Kidney tubule cell (primary cell): Measurements from ENCODE around the gene PCSK1N.
"Not testable (repeated sequence)": the region's sequence is repeated elsewhere in the genome, so short reads cannot be mapped to it uniquely, and the experiment has no call there.

Source experiments
- DNase-seq: peaks from one replicate; pipeline ENCODE4 v3.0.0-alpha.2; 2018; ENCODE audit warnings: low spot score

PCSK1N gene, protein sequence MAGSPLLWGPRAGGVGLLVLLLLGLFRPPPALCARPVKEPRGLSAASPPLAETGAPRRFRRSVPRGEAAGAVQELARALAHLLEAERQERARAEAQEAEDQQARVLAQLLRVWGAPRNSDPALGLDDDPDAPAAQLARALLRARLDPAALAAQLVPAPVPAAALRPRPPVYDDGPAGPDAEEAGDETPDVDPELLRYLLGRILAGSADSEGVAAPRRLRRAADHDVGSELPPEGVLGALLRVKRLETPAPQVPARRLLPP

DNA sequence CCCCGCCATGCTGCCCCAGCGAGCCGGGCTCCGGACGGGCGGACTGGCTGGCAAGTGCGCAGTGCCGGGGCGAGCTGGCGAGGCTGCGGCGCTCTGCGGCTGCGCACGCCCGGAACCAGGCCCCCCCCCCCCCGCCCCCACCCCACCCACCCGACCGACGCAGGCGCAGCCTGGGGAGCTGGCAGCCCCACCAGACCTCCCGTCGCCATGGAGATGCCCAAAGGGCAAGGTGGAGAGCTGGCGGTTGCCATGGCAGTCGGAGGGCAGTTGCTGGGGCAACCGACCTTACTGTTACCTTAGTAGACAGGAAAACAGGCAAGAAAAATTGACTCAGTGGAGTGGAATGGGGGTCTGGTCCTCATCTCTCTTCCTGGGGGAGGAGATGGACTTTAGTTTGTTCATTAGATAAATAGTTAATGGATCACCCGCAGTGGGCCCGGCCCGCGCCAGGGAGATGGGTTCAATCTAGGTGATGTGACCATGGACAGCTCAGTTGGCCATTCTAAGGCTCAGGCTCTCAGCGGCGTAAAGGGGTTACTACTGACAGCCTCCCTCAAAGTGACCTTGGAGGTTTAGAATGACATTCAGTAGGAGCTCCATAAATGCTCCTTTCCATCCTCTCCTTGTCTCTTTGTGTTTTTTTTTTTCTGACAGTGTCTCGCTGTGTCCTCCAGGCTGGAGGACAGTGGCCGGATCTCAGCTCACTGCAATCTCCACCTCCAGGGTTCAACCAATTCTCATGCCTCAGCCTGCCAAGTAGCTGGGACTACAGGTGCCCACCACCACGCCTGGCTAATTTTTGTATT lies at the start of gene PCSK1N:
TSS of gene PCSK1N (minus strand) at position 87 of the 806 bp plus-strand sequence. CDS start at position 9, 78 bp downstream.
- peak; percentile 80 for DNase-seq

DNA sequence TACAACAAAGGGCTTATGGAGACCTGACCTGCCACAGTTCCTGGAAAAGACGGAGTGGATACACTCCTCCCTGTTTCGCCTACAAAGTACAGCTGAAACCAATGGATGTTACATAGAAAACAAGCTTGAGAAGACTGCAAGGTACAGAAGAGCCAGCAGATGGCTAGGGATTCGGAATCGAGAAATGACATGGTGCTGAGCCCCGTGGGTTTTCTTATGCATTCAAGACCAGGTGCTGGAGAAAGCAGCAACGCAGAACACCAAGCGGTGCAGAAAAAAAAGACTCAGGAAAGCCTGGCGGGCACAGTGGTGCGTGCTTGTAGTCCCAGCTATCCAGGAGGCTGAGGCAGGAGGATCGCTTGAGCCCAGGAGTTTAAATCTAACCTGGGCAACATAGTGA lies 48.3 kb upstream of the PCSK1N start:
- no peak for DNase-seq

DNA sequence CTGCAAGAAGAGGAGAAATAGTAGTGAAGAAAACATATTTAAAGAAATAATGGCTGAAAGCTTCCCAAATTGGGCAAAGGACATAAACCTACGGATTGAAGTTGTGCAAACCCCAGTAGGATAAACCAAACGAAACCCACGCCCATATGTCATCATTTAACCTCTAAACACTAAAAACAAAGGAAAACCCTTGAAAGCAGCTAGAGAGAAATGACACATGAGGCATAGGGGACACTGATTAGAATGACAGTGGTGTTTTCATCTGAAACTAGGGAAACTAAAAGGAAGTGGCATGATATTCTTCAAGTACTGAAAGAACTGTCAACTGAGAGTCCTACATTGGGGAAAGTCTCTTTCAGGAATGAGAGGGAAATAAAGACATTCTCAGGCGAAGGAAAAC lies 41.5 kb upstream of the PCSK1N start:
- not testable (repeated sequence) for DNase-seq

DNA sequence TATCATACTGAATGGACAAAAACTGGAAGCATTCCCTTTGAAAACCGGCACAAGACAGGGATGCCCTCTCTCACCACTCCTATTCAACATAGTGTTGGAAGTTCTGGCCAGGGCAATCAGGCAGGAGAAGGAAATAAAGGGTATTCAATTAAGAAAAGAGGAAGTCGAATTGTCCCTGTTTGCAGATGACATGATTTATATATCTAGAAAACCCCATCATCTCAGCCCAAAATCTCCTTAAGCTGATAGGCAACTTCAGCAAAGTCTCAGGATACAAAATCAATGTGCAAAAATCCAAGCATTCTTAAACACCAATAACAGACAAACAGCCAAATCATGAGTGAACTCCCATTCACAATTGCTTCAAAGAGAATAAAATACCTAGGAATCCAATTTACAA lies 36.6 kb upstream of the PCSK1N start:
- not testable (repeated sequence) for DNase-seq

DNA sequence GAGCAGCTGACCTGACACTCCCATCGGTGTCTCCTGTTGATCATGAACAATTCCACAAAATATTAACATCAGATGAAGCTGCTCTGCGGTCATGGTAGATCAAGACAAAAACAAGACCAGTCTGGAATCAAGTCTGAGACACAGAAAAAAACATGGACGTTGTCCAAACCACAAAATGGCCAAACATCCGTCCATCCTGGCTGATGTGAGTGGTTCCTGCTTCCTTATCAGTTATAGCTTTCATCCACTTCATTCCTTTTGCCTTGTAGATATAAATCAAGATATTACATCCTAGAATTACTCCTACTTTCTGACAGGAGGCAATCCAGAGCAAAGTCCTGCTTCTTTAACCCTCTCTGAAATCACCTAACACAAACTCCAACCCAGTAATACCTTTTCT lies 28.8 kb upstream of the PCSK1N start:
- DNase-seq = peak; percentile 65

DNA sequence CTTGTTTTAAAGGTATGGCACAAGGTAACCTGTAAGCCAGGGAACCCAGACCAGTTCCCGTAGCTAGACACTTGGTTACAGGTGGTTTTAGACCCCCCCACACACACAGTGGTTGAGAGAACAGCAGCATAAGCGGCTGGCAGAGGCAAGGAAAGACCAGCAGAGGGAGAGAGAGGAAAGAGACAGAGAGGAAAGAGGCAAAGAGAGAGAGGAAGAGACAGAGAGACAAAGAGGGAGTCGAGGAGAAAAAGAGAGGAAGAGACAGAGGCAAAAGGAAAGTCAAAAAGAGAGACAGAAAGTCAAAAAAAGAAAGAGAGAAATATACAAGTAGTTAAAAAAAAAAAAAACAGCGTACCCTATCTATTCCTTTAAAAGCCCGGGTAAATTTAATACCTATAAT lies 19.5 kb upstream of the PCSK1N start:
- peak; percentile 24 for DNase-seq

DNA sequence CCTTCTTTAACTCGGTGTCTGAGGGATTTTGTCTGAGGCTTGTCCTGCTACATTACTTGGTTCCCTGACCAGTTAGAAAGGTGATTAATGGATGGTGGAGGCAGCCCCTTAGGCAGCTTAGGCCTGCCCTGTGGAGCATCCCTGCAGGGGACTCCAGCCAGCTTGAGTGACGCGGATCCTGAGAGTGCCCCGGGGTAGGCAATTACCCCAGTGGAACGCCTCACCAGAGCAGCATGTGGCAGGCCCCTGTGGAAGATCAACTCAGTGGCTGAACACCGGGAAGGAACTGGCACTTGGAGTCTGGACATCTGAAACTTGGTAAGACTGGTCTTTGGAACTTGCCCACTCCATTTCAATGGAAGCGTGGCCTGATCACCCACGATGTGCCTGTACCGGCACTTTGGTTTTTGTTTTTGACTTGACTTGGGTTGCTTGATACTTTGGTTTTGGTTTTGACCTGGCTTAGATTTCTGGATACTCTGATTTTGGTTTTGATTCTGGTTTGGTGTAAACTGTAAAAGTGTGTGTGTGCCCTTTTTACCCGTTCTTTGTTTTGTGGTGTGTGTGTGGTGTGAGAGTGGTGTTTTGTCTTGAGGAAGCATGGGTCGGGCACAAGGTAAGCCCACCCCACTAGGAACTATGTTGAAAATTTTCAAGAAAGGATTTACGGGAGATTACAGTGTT lies 18.9 kb upstream of the PCSK1N start:
- DNase-seq = not testable (repeated sequence)

DNA sequence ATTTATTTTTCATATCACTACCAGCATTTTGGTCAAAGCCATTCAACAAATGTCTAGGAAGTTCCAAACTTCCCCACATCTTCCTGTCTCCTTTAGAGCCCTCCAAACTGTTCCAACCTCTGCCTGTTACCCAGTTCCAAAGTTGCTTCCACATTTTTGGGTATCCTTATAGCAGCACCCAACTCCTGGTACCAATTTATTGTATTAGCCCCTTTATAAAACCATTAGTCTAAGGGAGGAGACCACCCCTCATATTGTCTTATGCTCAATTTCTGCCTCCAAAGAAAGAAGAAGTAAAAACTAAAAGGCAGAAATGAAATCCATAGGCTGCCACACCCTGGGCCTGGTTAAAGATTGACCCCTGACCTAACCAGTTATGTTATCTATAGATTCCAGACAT lies 18.1 kb upstream of the PCSK1N start:
- DNase-seq = not testable (repeated sequence)

DNA sequence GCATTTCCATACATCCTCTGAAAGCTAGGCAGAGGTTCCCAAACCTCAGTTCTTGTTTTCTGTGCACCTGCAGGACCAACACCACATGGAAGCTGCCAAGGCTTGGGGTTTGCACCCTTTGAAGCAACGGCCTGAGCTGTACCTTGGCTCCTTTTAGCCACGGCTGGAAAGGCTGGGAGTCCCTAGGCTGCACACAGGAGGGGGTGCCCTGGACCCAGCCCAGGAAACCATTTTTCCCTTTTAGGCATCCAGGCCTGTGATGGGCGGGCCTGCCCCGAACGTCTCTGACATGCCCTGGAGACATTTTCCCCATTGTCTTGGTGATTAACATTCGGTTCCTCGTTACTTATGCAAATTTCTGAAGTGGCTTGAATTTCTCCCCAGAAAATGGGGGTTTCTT lies 17.4 kb upstream of the PCSK1N start:
- no peak for DNase-seq

DNA sequence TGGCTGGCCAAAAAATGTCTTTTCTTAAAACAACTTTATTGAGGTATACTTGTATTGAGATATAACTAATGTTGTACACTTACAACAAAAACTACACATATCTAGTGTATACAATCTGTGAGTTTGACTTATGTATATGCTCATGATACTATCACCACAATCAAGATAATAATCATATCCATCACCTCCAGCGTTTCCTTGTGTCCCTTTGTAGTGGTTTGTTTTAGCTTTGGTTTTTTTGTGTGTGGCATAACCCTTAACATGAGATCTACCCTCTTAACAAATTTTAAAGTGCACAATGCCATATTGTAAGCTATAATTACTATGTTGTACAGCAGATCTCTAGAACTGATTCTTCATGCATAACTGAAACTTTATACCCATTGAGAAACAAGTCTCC lies 13.4 kb upstream of the PCSK1N start:
- no peak for DNase-seq

DNA sequence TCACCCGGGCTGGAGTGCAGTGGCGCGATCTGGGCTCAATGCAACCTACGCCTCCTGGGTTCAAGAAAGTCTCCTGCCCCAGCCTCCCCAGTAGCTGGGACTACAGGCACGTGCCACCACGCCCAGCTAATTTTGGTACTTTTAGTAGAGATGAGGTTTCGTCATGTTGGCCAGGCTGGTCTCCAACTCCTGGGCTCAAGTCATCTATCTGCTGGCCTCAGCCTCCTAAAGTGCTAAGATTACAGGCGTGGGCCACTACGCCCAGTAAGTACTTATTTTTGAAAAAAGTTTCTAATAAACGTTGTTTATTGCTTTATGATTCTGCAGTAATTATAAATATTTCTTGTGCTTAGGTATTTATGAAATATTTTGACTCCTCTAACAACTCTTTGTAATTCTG lies 4.3 kb upstream of the PCSK1N start:
- DNase-seq = no peak

DNA sequence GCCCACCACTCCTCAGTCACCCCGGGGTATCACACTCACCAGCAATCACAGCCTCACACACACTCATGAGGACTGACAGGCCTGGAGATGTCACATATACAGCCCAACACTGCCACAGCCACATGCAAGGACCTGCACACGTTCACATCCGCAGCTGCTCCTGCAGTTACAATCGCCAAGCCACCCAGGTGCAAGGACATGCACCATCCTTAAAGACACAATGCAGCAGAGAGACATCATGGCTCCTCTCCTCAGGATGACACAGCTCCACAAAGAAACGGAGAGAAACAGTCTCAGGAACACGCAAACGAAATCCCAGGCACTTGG lies 1.1 kb downstream of the PCSK1N start:
- DNase-seq = peak; percentile 18

DNA sequence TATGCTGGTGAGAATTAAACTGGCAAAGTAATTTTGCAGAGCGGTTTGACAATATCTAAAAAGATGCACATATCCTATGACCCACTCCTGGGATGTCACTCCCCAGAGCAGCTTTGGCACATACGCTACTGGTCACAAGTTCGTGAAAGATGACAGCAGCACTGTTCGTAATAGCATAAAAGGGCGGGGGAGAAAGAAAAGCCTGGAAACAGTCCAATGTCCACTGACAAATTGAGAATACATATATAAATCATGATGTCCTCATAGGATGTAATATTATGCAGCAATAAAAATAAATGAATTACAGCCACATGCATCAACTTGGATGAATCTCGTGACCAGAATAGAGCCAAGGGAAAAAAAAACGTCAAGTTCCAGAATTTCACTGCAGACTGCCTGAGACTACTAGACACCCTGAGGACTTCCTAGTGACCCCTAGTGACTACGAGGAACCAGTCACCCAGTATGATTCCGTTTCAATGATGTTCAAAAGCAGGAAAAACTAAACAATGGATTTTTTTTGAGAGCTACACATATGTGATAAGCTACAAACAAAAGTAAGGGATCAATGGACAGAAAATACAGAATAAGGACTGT lies 1.8 kb downstream of the PCSK1N start:
- no peak for DNase-seq

DNA sequence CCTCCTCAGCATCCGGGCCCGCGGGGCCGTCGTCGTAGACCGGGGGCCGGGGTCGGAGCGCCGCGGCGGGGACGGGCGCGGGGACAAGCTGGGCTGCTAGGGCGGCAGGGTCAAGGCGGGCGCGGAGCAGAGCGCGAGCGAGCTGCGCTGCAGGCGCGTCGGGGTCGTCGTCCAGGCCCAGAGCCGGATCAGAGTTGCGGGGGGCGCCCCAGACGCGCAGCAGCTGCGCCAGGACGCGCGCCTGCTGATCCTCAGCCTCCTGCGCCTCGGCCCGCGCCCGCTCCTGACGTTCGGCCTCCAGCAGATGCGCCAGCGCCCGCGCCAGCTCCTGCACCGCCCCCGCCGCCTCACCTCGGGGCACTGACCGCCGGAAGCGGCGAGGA lies 3.5 kb downstream of the PCSK1N start:
- DNase-seq = no peak

DNA sequence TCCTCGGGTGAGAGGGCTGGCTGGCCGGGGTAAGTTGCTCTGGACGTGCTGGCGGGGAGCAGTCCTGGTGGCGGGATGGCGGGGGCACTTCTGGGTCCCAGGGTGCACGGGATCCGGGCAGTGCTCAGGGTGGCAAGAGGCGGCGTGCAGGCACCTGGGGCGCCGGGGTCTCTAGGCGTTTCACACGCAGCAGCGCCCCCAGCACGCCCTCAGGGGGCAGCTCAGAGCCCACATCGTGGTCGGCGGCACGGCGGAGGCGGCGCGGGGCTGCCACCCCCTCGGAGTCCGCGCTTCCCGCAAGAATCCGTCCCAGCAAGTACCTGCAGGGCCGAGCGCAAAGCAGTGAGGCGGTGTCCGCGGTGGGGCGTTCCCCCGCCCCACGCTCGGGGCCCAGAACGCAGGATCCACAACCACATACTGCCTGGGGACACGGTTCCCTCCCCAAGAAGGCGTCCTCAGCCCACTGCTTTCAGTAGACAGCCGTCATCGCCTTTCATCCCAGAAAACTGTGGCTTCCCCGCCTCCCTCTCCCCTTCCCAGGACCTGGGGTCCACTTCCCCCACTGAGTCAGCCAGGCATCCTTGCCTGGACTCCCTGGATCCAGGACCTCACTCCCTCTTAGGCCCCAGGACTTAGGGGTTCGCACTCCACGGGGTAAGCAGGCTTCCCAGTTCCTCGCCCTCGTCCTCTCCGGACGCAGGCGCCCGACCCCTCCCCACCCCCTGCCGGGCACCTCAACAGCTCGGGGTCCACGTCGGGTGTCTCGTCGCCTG lies 4.1 kb downstream of the PCSK1N start:
- no peak for DNase-seq

DNA sequence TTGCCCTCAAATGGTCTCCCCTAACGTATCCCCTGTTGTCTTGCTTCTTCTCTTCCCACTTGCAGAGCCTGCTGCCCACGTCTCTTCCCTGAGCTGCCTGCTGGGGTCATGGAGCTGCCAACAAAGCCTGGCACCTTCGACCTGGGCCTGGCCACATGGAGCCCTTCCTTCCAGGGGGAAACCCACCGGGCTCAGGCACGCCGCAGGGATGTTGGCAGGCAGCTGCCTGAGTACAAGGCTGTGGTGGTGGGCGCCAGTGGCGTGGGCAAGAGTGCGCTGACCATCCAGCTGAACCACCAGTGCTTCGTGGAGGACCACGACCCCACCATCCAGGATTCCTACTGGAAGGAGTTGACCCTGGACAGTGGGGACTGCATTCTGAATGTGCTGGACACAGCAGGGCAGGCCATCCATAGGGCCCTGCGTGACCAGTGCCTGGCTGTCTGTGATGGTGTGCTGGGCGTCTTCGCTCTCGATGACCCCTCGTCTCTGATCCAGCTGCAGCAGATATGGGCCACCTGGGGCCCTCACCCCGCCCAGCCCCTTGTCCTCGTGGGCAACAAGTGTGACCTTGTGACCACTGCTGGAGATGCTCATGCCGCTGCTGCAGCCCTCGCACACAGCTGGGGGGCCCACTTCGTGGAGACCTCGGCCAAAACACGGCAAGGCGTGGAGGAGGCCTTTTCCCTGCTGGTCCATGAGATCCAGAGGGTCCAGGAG lies 6.2 kb downstream of the PCSK1N start:
- DNase-seq = no peak

DNA sequence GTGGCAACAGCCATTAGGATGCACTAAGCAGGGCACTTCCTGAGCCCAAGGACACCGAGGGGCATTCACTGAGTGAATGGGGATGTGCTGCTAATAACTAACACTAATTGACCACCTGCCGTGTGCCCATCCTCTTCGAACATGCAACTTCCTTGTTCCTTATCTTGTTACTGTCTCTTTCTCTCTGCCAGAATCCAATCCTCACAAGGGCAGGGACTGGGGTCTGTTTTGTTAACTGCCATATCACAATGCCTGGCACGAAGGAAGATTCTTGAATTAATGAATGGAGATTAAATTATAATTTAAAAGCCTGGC lies 7.8 kb downstream of the PCSK1N start:
- no peak for DNase-seq

DNA sequence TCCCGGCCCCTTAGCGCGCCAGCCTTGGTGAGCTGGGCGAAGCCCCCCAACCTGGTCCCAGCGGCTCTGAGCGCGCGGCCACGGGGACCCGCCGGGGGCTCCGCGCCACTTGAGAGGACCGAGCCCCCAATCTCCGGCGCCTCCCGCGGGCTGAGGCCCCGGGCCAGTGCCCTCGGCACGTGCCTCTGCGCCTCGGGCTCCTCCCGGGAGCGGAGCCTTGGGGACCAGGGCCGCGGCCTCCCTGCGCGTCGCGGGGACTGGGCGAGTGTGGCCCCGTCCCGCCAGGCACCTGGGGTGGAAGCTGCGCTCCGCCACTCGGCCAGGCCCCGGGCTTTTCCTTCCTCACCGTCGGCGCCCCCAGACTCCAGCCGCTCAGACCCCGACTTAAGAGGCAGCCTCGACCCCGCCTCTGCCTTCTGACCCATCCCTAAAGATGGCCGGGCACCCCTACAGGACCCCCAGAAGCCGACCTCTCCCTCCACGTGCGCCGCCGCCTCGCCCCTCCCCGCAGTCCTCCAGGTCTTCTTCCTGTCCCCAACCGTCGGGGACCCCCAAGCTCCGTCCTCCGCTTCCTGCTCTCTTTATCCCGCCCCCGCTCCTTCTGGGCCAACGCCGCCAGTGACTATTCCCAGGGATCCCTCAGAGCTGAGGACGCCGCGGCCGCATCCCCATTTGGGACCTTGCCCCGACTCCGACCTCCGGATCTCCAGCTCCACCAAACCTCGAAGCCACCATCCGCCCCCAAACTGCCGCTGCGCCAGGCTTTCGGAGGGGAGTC lies 8.3 kb downstream of the PCSK1N start:
- no peak for DNase-seq

DNA sequence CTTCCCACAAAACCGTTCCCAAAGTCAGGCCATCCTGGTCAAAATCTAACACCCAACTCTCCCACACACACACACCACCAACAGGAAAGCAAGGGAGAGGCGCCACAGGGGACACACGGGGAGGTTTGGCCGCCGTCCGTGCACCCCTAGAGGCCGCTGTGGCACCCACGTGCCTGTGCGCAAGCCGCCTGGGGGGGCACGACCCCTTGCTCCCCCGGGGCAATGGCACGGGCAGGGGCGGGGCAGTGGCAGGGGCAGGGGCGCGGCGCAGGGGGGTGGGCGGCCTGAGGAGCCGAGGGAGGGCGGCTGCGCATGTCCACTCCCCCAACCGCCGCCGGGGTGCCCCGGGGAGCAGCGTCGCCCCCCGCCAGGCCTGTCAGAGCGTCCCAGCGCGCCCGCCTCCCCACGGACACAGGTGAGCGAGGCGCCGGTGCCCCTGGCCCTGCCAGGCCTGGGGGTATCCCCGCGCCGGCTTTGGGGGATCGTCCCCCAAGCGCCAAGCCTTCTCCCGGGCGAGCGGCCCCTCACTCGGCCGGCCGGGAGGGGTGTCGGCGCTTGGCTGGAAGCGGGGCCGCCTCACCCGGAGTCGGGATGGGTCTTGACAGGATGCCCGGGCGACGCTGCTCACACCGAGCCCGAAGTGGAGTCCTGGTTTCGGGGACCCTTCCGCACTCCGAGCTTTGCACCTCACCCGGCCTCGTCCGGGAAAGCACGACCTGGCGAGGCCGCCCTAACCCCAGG lies 9.1 kb downstream of the PCSK1N start, which contains the start of gene ERAS:
TSS of gene ERAS (plus strand) at position 379 of the 741 bp plus-strand sequence. CDS start 2,611 bp downstream, outside the sequence.
- no peak for DNase-seq

DNA sequence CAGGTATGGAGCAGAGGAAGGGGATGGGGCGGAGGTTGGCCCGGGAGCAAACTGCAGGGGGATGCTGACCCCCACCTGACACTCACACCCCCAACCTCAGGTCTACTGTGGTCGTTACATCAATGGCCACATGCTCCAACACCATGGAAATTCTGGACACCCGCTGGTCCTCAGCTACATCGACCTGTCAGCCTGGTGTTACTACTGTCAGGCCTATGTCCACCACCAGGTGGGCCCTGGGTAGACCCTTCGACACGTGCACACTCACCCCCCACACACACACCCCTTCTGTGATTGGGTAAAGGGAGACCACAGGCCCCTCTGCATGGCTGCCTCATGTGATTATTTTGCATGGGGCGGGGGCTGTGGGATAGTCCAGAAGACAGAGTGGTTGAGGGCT lies 11.3 kb downstream of the PCSK1N start:
- no peak for DNase-seq
